ENCODE data around the gene MAN1A1. TPM values are rescaled to one million over a fixed set of nuclear protein-coding genes. Genes with fewer than 3 reads are reported as not detected.

Gene MAN1A1
- total RNA-seq, 1 experiment from 2014 or later, result 13.3 TPM

DNA sequence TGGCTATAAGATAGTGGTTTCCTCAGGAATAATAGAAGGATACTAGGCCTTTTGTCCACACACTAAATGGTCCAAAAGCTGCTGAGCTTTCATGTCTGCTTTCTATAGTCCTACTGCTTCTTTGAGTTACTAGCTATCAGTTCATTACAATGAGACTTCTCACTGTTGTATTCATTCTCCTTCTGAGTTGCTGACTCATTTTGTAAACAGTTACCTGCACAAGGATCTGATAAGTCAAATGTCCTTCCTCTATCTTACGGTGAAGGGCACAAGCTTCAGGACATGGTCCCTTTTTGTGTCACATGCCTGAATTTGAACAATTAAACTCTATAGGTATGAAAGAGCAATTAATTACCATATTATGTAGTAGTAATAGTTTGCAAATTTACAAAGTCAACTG, 90.5 kb downstream of the MAN1A1 start:
- H3K36me3 Mint-ChIP-seq (ENCODE audit: insufficient read depth, unreplicated experiment), result no peaks in the 10 kb centered on the region
- no peak overlapping the region for H3K27ac Mint-ChIP-seq (ENCODE audit: unreplicated experiment)
- DNase-seq, result no peak
- H3K27me3 Mint-ChIP-seq (ENCODE audit: unreplicated experiment), result no peaks in the 10 kb centered on the region
- CTCF ChIA-PET, result interaction anchor here (0.9 to 1.0 kb wide), 2 partner anchors 50 to 130 kb away, joined by 3 to 4 read pairs; no protein-coding TSS in a partner anchor
- no peaks in the 10 kb centered on the region for H3K9me3 Mint-ChIP-seq (ENCODE audit: low read depth, unreplicated experiment)
- TF ChIP-seq, protein P1, sequence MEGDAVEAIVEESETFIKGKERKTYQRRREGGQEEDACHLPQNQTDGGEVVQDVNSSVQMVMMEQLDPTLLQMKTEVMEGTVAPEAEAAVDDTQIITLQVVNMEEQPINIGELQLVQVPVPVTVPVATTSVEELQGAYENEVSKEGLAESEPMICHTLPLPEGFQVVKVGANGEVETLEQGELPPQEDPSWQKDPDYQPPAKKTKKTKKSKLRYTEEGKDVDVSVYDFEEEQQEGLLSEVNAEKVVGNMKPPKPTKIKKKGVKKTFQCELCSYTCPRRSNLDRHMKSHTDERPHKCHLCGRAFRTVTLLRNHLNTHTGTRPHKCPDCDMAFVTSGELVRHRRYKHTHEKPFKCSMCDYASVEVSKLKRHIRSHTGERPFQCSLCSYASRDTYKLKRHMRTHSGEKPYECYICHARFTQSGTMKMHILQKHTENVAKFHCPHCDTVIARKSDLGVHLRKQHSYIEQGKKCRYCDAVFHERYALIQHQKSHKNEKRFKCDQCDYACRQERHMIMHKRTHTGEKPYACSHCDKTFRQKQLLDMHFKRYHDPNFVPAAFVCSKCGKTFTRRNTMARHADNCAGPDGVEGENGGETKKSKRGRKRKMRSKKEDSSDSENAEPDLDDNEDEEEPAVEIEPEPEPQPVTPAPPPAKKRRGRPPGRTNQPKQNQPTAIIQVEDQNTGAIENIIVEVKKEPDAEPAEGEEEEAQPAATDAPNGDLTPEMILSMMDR (IDR thresholded peaks at IDR 0.05; ENCODE audit: unreplicated experiment), result no peak
- intact Hi-C loops (cut with micrococcal nuclease; ENCODE audit: unreplicated experiment), result no loop called here
- H3K4me1 Mint-ChIP-seq (ENCODE audit: low read depth, unreplicated experiment), result peaks cover 9% of the 10 kb centered on the region
- no TSS peak for BruUV-seq (replicated peaks)
- no peak overlapping the region for H3K4me3 Mint-ChIP-seq (ENCODE audit: low read depth, unreplicated experiment)

DNA sequence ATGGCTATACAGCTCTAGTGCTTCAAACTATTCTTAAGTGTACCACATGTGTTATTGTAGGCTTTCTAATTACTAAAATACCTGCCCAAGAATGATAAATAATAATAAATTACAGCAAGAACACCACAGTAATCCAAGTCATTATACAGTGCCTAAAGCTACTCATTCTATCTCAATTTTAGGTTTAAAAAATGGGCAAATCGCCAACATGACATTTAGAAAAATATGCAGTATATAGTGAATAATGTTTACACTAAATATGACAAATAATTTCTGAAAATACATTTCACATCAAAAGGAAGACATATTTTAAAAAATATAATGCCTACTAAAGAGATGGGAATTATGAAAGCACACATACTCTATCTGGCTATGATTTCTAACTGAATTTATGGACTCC, 91.8 kb downstream of the MAN1A1 start:
- TF ChIP-seq, protein P1 (IDR thresholded peaks at IDR 0.05; ENCODE audit: unreplicated experiment), result no peak
- intact Hi-C loops (cut with micrococcal nuclease; ENCODE audit: unreplicated experiment), result no loop called here
- no TSS peak for BruUV-seq (replicated peaks)
- H3K36me3 Mint-ChIP-seq (ENCODE audit: insufficient read depth, unreplicated experiment), result no peaks in the 10 kb centered on the region
- H3K4me3 Mint-ChIP-seq (ENCODE audit: low read depth, unreplicated experiment), result no peak overlapping the region
- H3K27ac Mint-ChIP-seq (ENCODE audit: unreplicated experiment), result no peak overlapping the region
- no peaks in the 10 kb centered on the region for H3K27me3 Mint-ChIP-seq (ENCODE audit: unreplicated experiment)
- H3K4me1 Mint-ChIP-seq (ENCODE audit: low read depth, unreplicated experiment), result peaks cover 9% of the 10 kb centered on the region
- no peaks in the 10 kb centered on the region for H3K9me3 Mint-ChIP-seq (ENCODE audit: low read depth, unreplicated experiment)
- DNase-seq, result no peak
- CTCF ChIA-PET, result no interaction called here

DNA sequence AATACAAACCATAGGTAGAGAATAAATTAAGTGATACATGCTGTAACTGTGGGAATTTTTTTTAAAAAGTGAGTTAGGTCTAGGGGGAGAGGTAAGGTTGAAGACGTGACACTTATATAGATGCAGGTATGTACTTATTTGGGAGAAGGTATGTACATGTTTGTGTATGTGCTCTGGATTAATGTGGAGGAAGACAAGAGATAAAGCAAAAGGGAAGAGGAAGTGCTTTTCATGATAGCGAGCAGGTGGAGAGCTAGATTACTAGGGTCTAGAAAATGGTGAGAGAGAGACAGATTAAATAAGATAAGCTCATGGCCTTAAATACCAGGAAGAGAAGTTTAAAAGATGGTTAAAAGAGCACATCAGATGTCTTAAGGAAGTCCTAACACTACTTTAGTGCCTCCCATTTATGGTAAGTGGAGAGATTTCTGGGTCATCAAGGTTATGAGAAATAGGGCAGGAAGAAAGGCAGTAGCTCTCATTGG, 92.5 kb downstream of the MAN1A1 start:
- intact Hi-C loops (cut with micrococcal nuclease; ENCODE audit: unreplicated experiment), result no loop called here
- no peak overlapping the region for H3K4me3 Mint-ChIP-seq (ENCODE audit: low read depth, unreplicated experiment)

DNA sequence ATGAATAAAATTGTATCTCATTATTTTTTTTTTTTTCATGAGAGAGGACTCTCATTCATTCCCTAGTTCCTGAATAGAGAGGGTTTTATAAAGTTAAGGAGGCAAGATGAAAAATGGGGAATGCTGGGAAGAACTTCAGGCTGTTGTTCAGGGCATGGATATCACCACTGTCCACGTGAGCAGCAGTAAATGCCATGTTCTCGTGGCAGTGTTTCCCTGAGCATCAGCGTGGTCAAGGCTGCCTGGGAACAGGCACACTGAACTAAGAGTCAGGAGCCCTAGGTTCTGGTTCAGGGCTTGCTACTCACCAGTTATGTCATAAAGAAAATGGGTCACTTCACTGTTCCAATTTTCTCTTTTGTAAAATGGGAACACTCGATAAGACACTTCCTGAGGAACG, 93.2 kb downstream of the MAN1A1 start:
- no peak for DNase-seq
- CTCF ChIA-PET, result no interaction called here
- no peak overlapping the region for H3K27ac Mint-ChIP-seq (ENCODE audit: unreplicated experiment)
- H3K36me3 Mint-ChIP-seq (ENCODE audit: insufficient read depth, unreplicated experiment), result no peaks in the 10 kb centered on the region
- no peaks in the 10 kb centered on the region for H3K9me3 Mint-ChIP-seq (ENCODE audit: low read depth, unreplicated experiment)
- BruUV-seq (replicated peaks), result no TSS peak
- no peak overlapping the region for H3K4me3 Mint-ChIP-seq (ENCODE audit: low read depth, unreplicated experiment)
- H3K4me1 Mint-ChIP-seq (ENCODE audit: low read depth, unreplicated experiment), result peaks cover 9% of the 10 kb centered on the region
- TF ChIP-seq, protein P1 (IDR thresholded peaks at IDR 0.05; ENCODE audit: unreplicated experiment), result no peak
- intact Hi-C loops (cut with micrococcal nuclease; ENCODE audit: unreplicated experiment), result no loop called here
- no peaks in the 10 kb centered on the region for H3K27me3 Mint-ChIP-seq (ENCODE audit: unreplicated experiment)

More for the DNA sequence above, 92.5 kb downstream of the MAN1A1 start:
- Mint-ChIP-seq H3K4me1 (ENCODE audit: low read depth, unreplicated experiment) (peaks cover 9% of the 10 kb centered on the region), H3K36me3 (ENCODE audit: insufficient read depth, unreplicated experiment) (no peaks in the 10 kb centered on the region), H3K27ac (ENCODE audit: unreplicated experiment) (no peak overlapping the region), H3K9me3 (ENCODE audit: low read depth, unreplicated experiment) (no peaks in the 10 kb centered on the region), H3K27me3 (ENCODE audit: unreplicated experiment) (no peaks in the 10 kb centered on the region)
- no TSS peak for BruUV-seq (replicated peaks)
- TF ChIP-seq, protein P1 (IDR thresholded peaks at IDR 0.05; ENCODE audit: unreplicated experiment), result no peak
- CTCF ChIA-PET, result no interaction called here
- no peak for DNase-seq
